ENCODE data around the gene CLTRN. TPM values are rescaled to one million over a fixed set of nuclear protein-coding genes. Genes with fewer than 3 reads are reported as not detected.
"Not testable (repeated sequence)": the region's sequence is repeated elsewhere in the genome, so short reads cannot be mapped to it uniquely, and the experiment has no call there.

CLTRN gene
- total RNA-seq, 1 donor from 2014 or later = 0.94 TPM

- DNase-seq (ENCODE audit: low spot score) = no peak
- intact Hi-C loops (cut with DNase I) = no loop called here
Observed at GRCh38 chrX:15663439-15663838, 1.2 kb downstream of the CLTRN start.

- intact Hi-C loops (cut with DNase I); DNase-seq (ENCODE audit: low spot score): not testable (repeated sequence)
Observed at GRCh38 chrX:15654804-15655203, 9.8 kb downstream of the CLTRN start.

- intact Hi-C loops (cut with DNase I) = no loop called here
- no peak for DNase-seq (ENCODE audit: low spot score)
Observed at GRCh38 chrX:15653961-15654360, 10.6 kb downstream of the CLTRN start.

GRCh38 chrX:15647510-15647909 is 17.1 kb downstream of the CLTRN start:
- DNase-seq (ENCODE audit: low spot score) = not testable (repeated sequence)
- intact Hi-C loops (cut with DNase I) = loop anchor here (10.0 kb wide), 1 partner anchor 153 kb away; the partner anchor contains the start of gene PIR

- no peak for DNase-seq (ENCODE audit: low spot score)
- intact Hi-C loops (cut with DNase I) = loop anchor here (10.0 kb wide), 1 partner anchor 152 kb away; the partner anchor contains the start of gene PIR
Observed at GRCh38 chrX:15646543-15646942, 18.1 kb downstream of the CLTRN start.

- no peak for DNase-seq (ENCODE audit: low spot score)
- intact Hi-C loops (cut with DNase I) = loop anchor here (10.0 kb wide), 1 partner anchor 151 kb away; the partner anchor contains the start of gene PIR
Observed at GRCh38 chrX:15646031-15646430, 18.6 kb downstream of the CLTRN start.

GRCh38 chrX:15645266-15645665 is 19.3 kb downstream of the CLTRN start:
- intact Hi-C loops (cut with DNase I) = loop anchor here (10.0 kb wide), 1 partner anchor 150 kb away; the partner anchor contains the start of gene PIR
- DNase-seq (ENCODE audit: low spot score) = no peak

GRCh38 chrX:15644560-15644872 is 20.1 kb downstream of the CLTRN start:
- no peak for DNase-seq (ENCODE audit: low spot score)
- intact Hi-C loops (cut with DNase I) = loop anchor here (5.0 to 10.0 kb wide), 2 partner anchors 52 to 150 kb away; partner anchors contain the start of gene PIR

GRCh38 chrX:15643786-15644559 is 20.6 kb downstream of the CLTRN start:
- intact Hi-C loops (cut with DNase I) = loop anchor here (5.0 to 10.0 kb wide), 2 partner anchors 52 to 149 kb away; partner anchors contain the start of gene PIR
- no peak for DNase-seq (ENCODE audit: low spot score)

- intact Hi-C loops (cut with DNase I) = no loop called here
- DNase-seq (ENCODE audit: low spot score) = no peak
Observed at GRCh38 chrX:15631637-15632036, 33.0 kb downstream of the CLTRN start.

GRCh38 chrX:15623054-15623453 is 41.6 kb downstream of the CLTRN start:
- intact Hi-C loops (cut with DNase I) = no loop called here
- DNase-seq (ENCODE audit: low spot score) = no peak

- intact Hi-C loops (cut with DNase I) = no loop called here
- no peak for DNase-seq (ENCODE audit: low spot score)
Observed at GRCh38 chrX:15619053-15619755, 45.4 kb downstream of the CLTRN start.

GRCh38 chrX:15617111-15617510 is 47.5 kb downstream of the CLTRN start:
- intact Hi-C loops (cut with DNase I) = no loop called here

GRCh38 chrX:15616531-15616930 is 48.1 kb downstream of the CLTRN start:
- intact Hi-C loops (cut with DNase I) = no loop called here
- no peak for DNase-seq (ENCODE audit: low spot score)

More at GRCh38 chrX:15617111-15617510, 47.5 kb downstream of the CLTRN start:
- no peak for DNase-seq (ENCODE audit: low spot score)

- intact Hi-C loops (cut with DNase I) = no loop called here
- no peak for DNase-seq (ENCODE audit: low spot score)
Observed at GRCh38 chrX:15607067-15607466, 57.5 kb downstream of the CLTRN start.

GRCh38 chrX:15606136-15606535 is 58.5 kb downstream of the CLTRN start:
- intact Hi-C loops (cut with DNase I) = no loop called here

GRCh38 chrX:15605226-15605625 is 59.4 kb downstream of the CLTRN start:
- DNase-seq (ENCODE audit: low spot score) = no peak
- intact Hi-C loops (cut with DNase I) = no loop called here

More at GRCh38 chrX:15606136-15606535, 58.5 kb downstream of the CLTRN start:
- no peak for DNase-seq (ENCODE audit: low spot score)

GRCh38 chrX:15602761-15603160 is 61.8 kb downstream of the CLTRN start:
- intact Hi-C loops (cut with DNase I) = no loop called here
- DNase-seq (ENCODE audit: low spot score) = no peak

- intact Hi-C loops (cut with DNase I) = no loop called here
- no peak for DNase-seq (ENCODE audit: low spot score)
Observed at GRCh38 chrX:15601932-15602331, 62.7 kb downstream of the CLTRN start.

- DNase-seq (ENCODE audit: low spot score) = no peak
- intact Hi-C loops (cut with DNase I) = no loop called here
Observed at GRCh38 chrX:15600745-15601144, 63.9 kb downstream of the CLTRN start, which contains the start of gene ACE2. Gene ACE2 (minus strand): TSS chrX:15600960. CDS start chrX:15600911, 49 bp downstream.

- DNase-seq (ENCODE audit: low spot score) = no peak
- intact Hi-C loops (cut with DNase I) = no loop called here
Observed at GRCh38 chrX:15600049-15600448, 64.6 kb downstream of the CLTRN start.
